Measurements from ENCODE around the gene ZFR2. TPM values are rescaled to one million over a fixed set of nuclear protein-coding genes. Genes with fewer than 3 reads are reported as not detected.
"Not testable (repeated sequence)": the region's sequence is repeated elsewhere in the genome, so short reads cannot be mapped to it uniquely, and the experiment has no call there.

ZFR2 gene
- total RNA-seq, 1 experiment from 2014 or later: not detected

DNA sequence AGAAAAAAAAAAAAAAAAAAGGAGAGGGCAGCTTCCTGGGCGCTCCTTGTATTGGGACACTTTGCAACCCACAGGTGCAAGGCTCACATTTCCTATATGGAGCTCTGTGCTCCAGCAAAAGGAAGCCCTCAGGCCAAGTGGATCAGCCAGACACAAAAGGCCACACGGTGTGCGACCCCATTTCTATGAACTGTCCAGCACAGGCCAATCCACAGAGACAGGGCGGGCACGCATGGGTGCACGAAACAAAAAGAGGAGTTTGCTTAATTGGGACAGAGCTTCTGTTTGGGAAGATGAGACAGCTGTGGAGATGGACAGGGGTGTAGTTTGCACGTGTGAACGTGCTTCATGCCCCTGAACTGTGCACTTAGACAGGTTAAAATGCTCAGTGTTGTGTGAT is 51.1 kb downstream of the ZFR2 start:
- DNase-seq: no peak
- no peaks in the 10 kb centered on the region for H3K9me2 ChIP-seq (replicated peaks; ENCODE audit: low read length)
- H3K9ac ChIP-seq (ENCODE audit: low read length): no peak overlapping the region
- no peaks in the 10 kb centered on the region for H3K79me2 ChIP-seq (ENCODE audit: low read length)
- TF ChIP-seq EZH2phosphoT487 (IDR thresholded peaks at IDR 0.05; ENCODE audit: borderline replicate concordance, low read length): no peak
- TF ChIP-seq, protein P1, sequence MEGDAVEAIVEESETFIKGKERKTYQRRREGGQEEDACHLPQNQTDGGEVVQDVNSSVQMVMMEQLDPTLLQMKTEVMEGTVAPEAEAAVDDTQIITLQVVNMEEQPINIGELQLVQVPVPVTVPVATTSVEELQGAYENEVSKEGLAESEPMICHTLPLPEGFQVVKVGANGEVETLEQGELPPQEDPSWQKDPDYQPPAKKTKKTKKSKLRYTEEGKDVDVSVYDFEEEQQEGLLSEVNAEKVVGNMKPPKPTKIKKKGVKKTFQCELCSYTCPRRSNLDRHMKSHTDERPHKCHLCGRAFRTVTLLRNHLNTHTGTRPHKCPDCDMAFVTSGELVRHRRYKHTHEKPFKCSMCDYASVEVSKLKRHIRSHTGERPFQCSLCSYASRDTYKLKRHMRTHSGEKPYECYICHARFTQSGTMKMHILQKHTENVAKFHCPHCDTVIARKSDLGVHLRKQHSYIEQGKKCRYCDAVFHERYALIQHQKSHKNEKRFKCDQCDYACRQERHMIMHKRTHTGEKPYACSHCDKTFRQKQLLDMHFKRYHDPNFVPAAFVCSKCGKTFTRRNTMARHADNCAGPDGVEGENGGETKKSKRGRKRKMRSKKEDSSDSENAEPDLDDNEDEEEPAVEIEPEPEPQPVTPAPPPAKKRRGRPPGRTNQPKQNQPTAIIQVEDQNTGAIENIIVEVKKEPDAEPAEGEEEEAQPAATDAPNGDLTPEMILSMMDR (conservative IDR thresholded peaks at IDR 0.05; ENCODE audit: low read depth, low read length): no peak
- TF ChIP-seq EZH2 (IDR thresholded peaks at IDR 0.05; ENCODE audit: low read length, unreplicated experiment): no peak
- peaks cover 7% of the 10 kb centered on the region; the same call in 1 of the 2 replicates for H3K4me1 ChIP-seq (ENCODE audit: insufficient read depth, low read length)
- ATAC-seq: no peak
- no peaks in the 10 kb centered on the region for H3K36me3 ChIP-seq (ENCODE audit: low read depth, low read length)
- H3K4me2 ChIP-seq (ENCODE audit: low read length): no peak overlapping the region
- H3K9me3 ChIP-seq (ENCODE audit: low read length): no peaks in the 10 kb centered on the region
- H3K27ac ChIP-seq (ENCODE audit: low read length): no peak overlapping the region
- H3K4me3 ChIP-seq (ENCODE audit: low read length): no peak overlapping the region
- no peaks in the 10 kb centered on the region for H4K20me1 ChIP-seq (ENCODE audit: low read length)
- no peaks in the 10 kb centered on the region for H3F3A ChIP-seq (ENCODE audit: low read length, unreplicated experiment)
- H2AFZ ChIP-seq (ENCODE audit: low read length): no peak overlapping the region
- ChIA-PET CTCF (interaction anchor here (0.6 kb wide), 1 partner anchor 100 kb away, joined by 5 read pairs; no protein-coding TSS in a partner anchor), POLR2A (ENCODE audit: unreplicated experiment) (no interaction called here)
- intact Hi-C loops (cut with micrococcal nuclease): no loop called here
- no TSS peak for BruUV-seq (replicated peaks)
- no peaks in the 10 kb centered on the region for H3K27me3 ChIP-seq (ENCODE audit: low read length)

DNA sequence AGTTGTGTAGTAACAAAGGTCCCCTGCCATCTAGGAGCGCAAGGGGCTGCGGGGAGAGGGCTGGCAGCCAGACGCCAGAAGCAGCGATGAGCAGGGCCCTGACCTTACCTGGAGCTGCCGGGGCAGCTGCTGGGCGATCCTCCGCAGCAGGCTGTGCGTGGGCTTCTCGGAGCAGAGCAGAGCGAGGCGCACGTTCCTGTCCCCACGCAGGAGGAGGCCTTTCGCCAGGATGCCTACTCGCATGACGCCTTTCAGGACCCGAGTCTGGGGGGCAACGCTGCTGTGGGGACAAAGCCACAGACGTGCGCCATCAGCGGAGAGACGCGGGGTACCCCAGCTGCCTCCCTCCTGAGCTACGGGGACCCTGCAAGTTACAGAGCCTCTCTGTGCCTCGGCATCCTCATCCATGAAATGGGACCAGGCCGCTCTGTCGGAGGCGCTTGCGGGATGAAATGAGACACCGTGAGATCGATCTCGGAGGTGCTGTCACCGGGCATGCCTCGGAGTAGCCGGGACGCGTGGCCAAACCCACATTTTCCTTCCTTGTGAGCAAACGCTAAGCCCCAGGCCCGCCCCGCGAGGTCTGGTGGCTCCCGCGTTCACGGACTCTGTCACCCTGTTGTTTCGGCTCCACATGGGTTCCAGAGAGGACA is 52.1 kb downstream of the ZFR2 start:
- intact Hi-C loops (cut with micrococcal nuclease): no loop called here
- ChIA-PET POLR2A (ENCODE audit: unreplicated experiment) (no interaction called here), CTCF (no interaction called here)

DNA sequence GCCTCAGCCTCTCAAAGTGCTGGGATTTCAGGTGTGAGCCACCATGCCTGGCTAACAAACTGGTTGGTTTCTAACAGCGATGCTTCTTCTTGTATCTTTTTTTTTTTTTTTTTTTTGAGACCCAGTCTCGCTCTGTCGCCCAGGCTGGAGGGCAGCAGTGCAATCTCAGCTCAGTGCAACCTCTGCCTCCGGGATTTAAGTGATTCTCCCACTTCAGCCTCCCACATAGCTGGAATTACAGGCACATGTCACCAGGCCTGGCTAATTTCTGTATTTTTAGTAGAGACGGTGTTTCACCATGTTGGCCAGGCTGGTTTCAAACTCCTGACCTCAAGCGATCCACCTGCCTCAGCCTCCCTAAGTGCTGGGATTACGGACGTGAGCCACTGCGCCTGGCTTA is 52.7 kb downstream of the ZFR2 start:
- H3K36me3 ChIP-seq (ENCODE audit: low read depth, low read length); H3K27ac ChIP-seq (ENCODE audit: low read length); CTCF ChIA-PET; BruUV-seq (replicated peaks); H3K79me2 ChIP-seq (ENCODE audit: low read length); H3K9ac ChIP-seq (ENCODE audit: low read length); POLR2A ChIA-PET (ENCODE audit: unreplicated experiment); H3K4me2 ChIP-seq (ENCODE audit: low read length); H3K4me1 ChIP-seq (ENCODE audit: insufficient read depth, low read length); DNase-seq; H3K9me3 ChIP-seq (ENCODE audit: low read length); H3K27me3 ChIP-seq (ENCODE audit: low read length); H2AFZ ChIP-seq (ENCODE audit: low read length); ATAC-seq; H3K9me2 ChIP-seq (replicated peaks; ENCODE audit: low read length); H3K4me3 ChIP-seq (ENCODE audit: low read length); H4K20me1 ChIP-seq (ENCODE audit: low read length); H3F3A ChIP-seq (ENCODE audit: low read length, unreplicated experiment); intact Hi-C loops (cut with micrococcal nuclease): not testable (repeated sequence)

More for the DNA sequence above, 52.1 kb downstream of the ZFR2 start:
- Histone ChIP-seq H3K4me3 (ENCODE audit: low read length) (no peak overlapping the region), H2AFZ (ENCODE audit: low read length) (no peak overlapping the region), H3K27ac (ENCODE audit: low read length) (no peak overlapping the region), H4K20me1 (ENCODE audit: low read length) (no peaks in the 10 kb centered on the region), H3K36me3 (ENCODE audit: low read depth, low read length) (no peaks in the 10 kb centered on the region), H3K9me3 (ENCODE audit: low read length) (no peaks in the 10 kb centered on the region), H3K79me2 (ENCODE audit: low read length) (no peaks in the 10 kb centered on the region), H3K9ac (ENCODE audit: low read length) (no peak overlapping the region), H3K4me1 (ENCODE audit: insufficient read depth, low read length) (peaks cover 7% of the 10 kb centered on the region; the same call in 1 of the 2 replicates), H3K4me2 (ENCODE audit: low read length) (no peak overlapping the region), H3K27me3 (ENCODE audit: low read length) (no peaks in the 10 kb centered on the region), H3F3A (ENCODE audit: low read length, unreplicated experiment) (no peaks in the 10 kb centered on the region), H3K9me2 (replicated peaks; ENCODE audit: low read length) (no peaks in the 10 kb centered on the region)
- no TSS peak for BruUV-seq (replicated peaks)
- DNase-seq: no peak
- ATAC-seq: no peak
- TF ChIP-seq, protein P1 (conservative IDR thresholded peaks at IDR 0.05; ENCODE audit: low read depth, low read length): no peak
- TF ChIP-seq EZH2 (IDR thresholded peaks at IDR 0.05; ENCODE audit: low read length, unreplicated experiment): no peak
- TF ChIP-seq EZH2phosphoT487 (IDR thresholded peaks at IDR 0.05; ENCODE audit: borderline replicate concordance, low read length): no peak
